Lung (tissue), 12 donors: ENCODE data around the gene DNAJC3. TPM values are rescaled to one million over a fixed set of nuclear protein-coding genes. Genes with fewer than 3 reads are reported as not detected.

Experiments
- ATAC-seq: fragments of 200-7000 bp; cut with Tn5 transposase; one replicate; pipeline ENCODE4 v1.9.1; 2020; ENCODE audit warnings: moderate number of reproducible peaks; ENCODE audit not compliant: insufficient read depth, low FRiP score
- DNase-seq, 3 donors: peaks; one replicate each; pipeline ENCODE4 v3.0.0-alpha.2; 2013 to 2017
- H3K27ac ChIP-seq, 2 donors: one replicate each; pipeline ENCODE4 v1.5.1; 2013; ENCODE audit warnings: mild to moderate bottlenecking in 2 of 2, moderate library complexity in 2 of 2, control low read depth in 1 of 2, inconsistent platforms in 1 of 2, low read depth in 1 of 2, low read length in 1 of 2
- H3K27me3 ChIP-seq, 3 donors: one replicate each; pipeline ENCODE4 v1.5.1; 2013; ENCODE audit warnings: low read length in 2 of 3; ENCODE audit not compliant: control insufficient read depth in 3 of 3, insufficient read depth in 3 of 3
- H3K36me3 ChIP-seq, 4 donors: one replicate each; pipeline ENCODE4 v1.5.1; 2013; ENCODE audit warnings: low read length in 4 of 4, mild to moderate bottlenecking in 1 of 4, moderate library complexity in 1 of 4; ENCODE audit not compliant: control insufficient read depth in 4 of 4, insufficient read depth in 4 of 4
- H3K4me1 ChIP-seq, 5 donors: one replicate each; pipeline ENCODE4 v1.5.1; 2013; ENCODE audit warnings: low read length in 5 of 5, mild to moderate bottlenecking in 2 of 5, moderate library complexity in 1 of 5; ENCODE audit not compliant: control insufficient read depth in 5 of 5, insufficient read depth in 5 of 5
- H3K4me3 ChIP-seq: one replicate; pipeline ENCODE4 v1.5.1; 2013; ENCODE audit warnings: mild to moderate bottlenecking, control low read depth, moderate library complexity
- H3K9ac ChIP-seq, 2 donors: one replicate each; pipeline ENCODE4 v1.5.1; 2013; ENCODE audit warnings: low read length in 2 of 2, control low read depth in 1 of 2; ENCODE audit not compliant: insufficient read depth in 1 of 2
- H3K9me3 ChIP-seq, 4 donors: one replicate each; pipeline ENCODE4 v1.5.1; 2013; ENCODE audit warnings: low read length in 3 of 4, mild to moderate bottlenecking in 1 of 4, moderate library complexity in 1 of 4; ENCODE audit not compliant: control insufficient read depth in 4 of 4, insufficient read depth in 3 of 4
- WGBS, 2 donors: extraction: QIAGEN DNeasy Blood & Tissue Kit; methylation state at CpG; one replicate each; pipeline ENCODE4 v1.1.7; 2013; 5-methylcytosine and 5-hydroxymethylcytosine counted together
- polyA plus RNA-seq, 2 donors: library from polyadenylated mRNA; stranded (reverse); fragments of 200-250 nt; gene quantifications; one replicate each; pipeline ENCODE4 v1.2.1, GENCODE V29; 2013
- total RNA-seq, 2 donors: library from RNA; depleted of rRNA in 1 of 2; stranded (reverse); fragments of >200 nt in 1 of 2; gene quantifications; one replicate each; pipeline ENCODE4 v1.2.1, GENCODE V29; 2014 to 2021
- TF ChIP-seq, protein P1 (sequence below): IDR thresholded peaks from 2 replicates; pipeline ENCODE4 v1.5.1; 2012; ENCODE audit warnings: mild to moderate bottlenecking; ENCODE audit errors: control extremely low read depth, extremely low read depth
- donor health status: control.
- donor health status: control.
- donor health status: Bipolar disorder and iron deficiency.
- donor health status: healthy.
- donor health status: DM: yes; HTN: yes; CAD: no.

Gene DNAJC3
- total and polyA plus RNA-seq, 4 donors, result 15.2 to 61.8 (median 38.5) TPM

DNA sequence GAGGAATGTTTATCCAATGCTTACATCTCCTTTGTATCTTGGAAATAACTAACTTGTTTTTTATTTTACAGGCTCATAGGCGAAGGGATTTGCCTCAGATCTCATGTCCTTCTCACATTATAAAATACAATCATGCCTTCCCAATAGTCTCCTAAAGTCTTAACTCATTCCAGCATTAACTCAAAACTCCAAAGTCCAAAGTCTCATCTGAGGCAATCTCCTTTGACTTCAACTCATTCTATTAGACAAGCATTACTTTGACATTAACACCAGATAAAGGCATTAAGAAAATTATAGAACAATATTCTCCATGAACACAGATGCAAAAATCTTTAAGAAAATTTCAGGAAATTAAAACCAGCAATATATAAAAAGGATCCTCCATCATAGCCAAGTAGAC lies 137.6 kb downstream of the DNAJC3 start:
- 96 to 100% methylated on average over 1 of the region's 1 CpG for WGBS, 2 donors
- no peak overlapping the region for H3K9ac ChIP-seq
- peaks cover 2 to 14% (median 4%) of the 10 kb centered on the region in 4 donors for H3K9me3 ChIP-seq
- H3K4me3 ChIP-seq, result no peak overlapping the region
- DNase-seq, result no peak
- TF ChIP-seq, protein P1, sequence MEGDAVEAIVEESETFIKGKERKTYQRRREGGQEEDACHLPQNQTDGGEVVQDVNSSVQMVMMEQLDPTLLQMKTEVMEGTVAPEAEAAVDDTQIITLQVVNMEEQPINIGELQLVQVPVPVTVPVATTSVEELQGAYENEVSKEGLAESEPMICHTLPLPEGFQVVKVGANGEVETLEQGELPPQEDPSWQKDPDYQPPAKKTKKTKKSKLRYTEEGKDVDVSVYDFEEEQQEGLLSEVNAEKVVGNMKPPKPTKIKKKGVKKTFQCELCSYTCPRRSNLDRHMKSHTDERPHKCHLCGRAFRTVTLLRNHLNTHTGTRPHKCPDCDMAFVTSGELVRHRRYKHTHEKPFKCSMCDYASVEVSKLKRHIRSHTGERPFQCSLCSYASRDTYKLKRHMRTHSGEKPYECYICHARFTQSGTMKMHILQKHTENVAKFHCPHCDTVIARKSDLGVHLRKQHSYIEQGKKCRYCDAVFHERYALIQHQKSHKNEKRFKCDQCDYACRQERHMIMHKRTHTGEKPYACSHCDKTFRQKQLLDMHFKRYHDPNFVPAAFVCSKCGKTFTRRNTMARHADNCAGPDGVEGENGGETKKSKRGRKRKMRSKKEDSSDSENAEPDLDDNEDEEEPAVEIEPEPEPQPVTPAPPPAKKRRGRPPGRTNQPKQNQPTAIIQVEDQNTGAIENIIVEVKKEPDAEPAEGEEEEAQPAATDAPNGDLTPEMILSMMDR, result no peak
- no peaks in the 10 kb centered on the region for H3K27me3 ChIP-seq
- H3K4me1 ChIP-seq, result no peaks in the 10 kb centered on the region
- no peak for ATAC-seq
- H3K36me3 ChIP-seq, result peaks cover 0 to 14% (median 8%) of the 10 kb centered on the region in 4 donors
- no peak overlapping the region for H3K27ac ChIP-seq

DNA sequence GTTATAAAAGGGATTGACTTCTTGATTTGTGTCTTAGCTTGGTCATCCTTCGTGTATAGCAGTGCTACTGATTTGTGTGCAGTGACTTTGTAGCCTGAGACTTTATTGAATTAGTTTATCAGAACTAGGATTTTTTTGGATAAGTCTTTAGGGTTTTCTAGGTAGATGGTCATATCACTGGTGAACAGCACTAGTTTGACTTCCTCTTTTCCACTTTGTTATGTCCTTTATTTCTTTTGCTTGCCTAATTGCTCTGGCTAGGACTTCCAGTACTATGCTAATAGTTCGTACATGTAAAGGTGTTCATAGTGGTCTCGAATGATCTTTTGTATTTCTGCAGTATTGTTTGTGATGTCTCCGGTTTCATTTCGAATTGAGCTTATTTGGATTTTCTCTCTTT lies 145.4 kb downstream of the DNAJC3 start:
- Histone ChIP-seq H3K9ac (no peak overlapping the region), H3K9me3 (peaks cover 0 to 3% (median 0%) of the 10 kb centered on the region in 4 donors), H3K4me1 (no peaks in the 10 kb centered on the region), H3K36me3 (peaks cover 7 to 11% (median 11%) of the 10 kb centered on the region in 4 donors), H3K4me3 (no peak overlapping the region), H3K27ac (no peak overlapping the region), H3K27me3 (no peaks in the 10 kb centered on the region)
- DNase-seq (no peak), ATAC-seq (no peak)
- 95 to 98% methylated on average over 5 of the region's 5 CpGs for WGBS, 2 donors
- TF ChIP-seq, protein P1, result no peak

DNA sequence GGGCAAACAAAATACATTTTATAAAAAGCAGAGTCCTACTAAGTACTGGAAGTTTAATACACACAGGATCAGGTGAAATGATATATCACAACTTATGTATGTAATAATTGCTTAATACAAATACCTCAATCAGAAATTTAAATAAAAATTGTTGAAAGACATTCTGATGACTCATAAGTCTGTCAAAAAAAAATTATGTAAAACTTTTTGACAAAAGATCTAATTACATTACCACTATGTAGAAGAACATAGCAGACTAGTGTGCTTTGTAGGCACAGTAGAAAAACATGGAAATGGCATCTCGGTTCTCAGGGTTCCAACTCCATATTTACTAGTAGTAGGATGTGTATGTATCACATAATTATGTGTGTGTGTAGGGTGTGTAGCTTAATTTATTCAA lies 156.2 kb downstream of the DNAJC3 start:
- DNase-seq, result no peak
- Histone ChIP-seq H3K27ac (no peak overlapping the region), H3K4me1 (peaks cover 0 to 7% (median 0%) of the 10 kb centered on the region in 5 donors), H3K9ac (no peak overlapping the region), H3K9me3 (peaks cover 0 to 3% (median under 1%) of the 10 kb centered on the region in 4 donors), H3K4me3 (no peak overlapping the region), H3K36me3 (peaks cover 0 to 8% (median under 1%) of the 10 kb centered on the region in 4 donors), H3K27me3 (no peaks in the 10 kb centered on the region)
- TF ChIP-seq, protein P1, result no peak
- ATAC-seq, result no peak
- WGBS, 2 donors, result 85 to 90% methylated on average over 1 of the region's 1 CpG

GRCh38 chr13:95833719-95834118 lies 156.8 kb downstream of the DNAJC3 start:
- H3K36me3 ChIP-seq, result peaks cover 0 to 8% (median under 1%) of the 10 kb centered on the region in 4 donors
- H3K4me1 ChIP-seq, result peaks cover 0 to 7% (median 0%) of the 10 kb centered on the region in 5 donors
- DNase-seq (peak in 1 of 3 donors; percentile 5), ATAC-seq (no peak)
- H3K27ac ChIP-seq, result no peak overlapping the region
- 6 to 17% methylated on average over 1 of the region's 1 CpG for WGBS, 2 donors
- no peak overlapping the region for H3K4me3 ChIP-seq
- H3K9me3 ChIP-seq, result peaks cover 0 to 3% (median under 1%) of the 10 kb centered on the region in 4 donors
- H3K27me3 ChIP-seq, result no peaks in the 10 kb centered on the region
- TF ChIP-seq, protein P1, result no peak
- H3K9ac ChIP-seq, result no peak overlapping the region
